ENCODE measurements around the gene SLCO2B1.

The SLCO2B1 gene

GRCh38 chr11:75219869-75220268 is 69.0 kb downstream of the SLCO2B1 start:
- no peak for DNase-seq (ENCODE audit: low read depth in 2 of 2)

DNA sequence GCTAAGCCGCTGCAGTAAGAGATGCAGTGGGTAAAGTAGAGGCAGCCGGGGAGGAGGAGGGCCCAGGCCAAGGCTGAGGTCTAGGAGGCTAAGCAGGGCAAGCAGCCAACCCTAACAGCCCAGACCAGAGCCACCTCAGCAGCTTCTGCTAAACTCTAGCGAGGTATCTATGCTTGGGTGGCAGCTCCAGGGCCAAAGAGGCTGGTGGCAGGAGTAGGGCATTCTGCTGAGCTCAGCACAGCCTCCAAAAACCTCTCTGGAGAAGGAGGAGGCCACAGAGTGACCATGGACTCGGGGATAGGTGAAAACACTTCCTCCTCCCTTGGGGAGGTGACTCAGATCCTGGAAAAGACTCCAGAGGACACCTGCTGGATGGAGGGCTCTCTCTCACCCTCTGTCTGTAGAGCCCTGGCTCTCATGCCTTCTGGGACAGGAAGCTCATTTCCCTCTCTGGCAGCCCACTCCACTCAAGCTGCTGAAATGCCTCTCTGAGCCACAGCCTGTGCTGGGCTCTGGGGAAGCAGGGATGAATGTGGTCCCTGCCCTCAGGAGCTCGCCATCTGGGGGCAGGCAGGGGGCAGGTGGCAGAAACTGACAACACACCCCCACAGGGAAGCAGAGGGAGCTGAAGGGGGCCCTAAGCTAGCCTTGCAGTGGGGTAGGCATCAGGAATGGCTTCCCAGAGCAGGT is 73.2 kb downstream of the SLCO2B1 start:
- DNase-seq (ENCODE audit: low read depth in 2 of 2): no peak

GRCh38 chr11:75225794-75226193 is 74.9 kb downstream of the SLCO2B1 start:
- DNase-seq (ENCODE audit: low read depth in 2 of 2): no peak

DNA sequence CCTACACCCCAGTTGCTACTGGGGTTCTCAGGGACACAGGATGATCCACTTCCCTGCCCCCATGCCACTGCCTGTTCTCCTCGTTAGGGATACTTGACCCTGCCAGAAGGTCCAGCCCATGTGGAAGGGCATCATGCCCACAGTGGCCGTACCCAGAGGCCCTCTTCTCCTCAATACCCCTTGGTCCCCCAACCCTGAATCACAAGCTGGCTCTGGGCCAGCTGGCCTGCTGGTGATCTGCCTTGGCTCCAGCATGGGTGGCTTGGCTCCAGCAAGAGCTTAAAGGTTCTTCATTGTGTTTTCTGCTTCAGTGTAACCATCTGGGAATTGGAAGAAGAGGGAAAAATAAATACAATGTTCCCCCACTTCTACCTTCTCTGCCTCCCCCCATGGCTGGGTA is 78.6 kb downstream of the SLCO2B1 start:
- no peak for DNase-seq (ENCODE audit: low read depth in 2 of 2)

DNA sequence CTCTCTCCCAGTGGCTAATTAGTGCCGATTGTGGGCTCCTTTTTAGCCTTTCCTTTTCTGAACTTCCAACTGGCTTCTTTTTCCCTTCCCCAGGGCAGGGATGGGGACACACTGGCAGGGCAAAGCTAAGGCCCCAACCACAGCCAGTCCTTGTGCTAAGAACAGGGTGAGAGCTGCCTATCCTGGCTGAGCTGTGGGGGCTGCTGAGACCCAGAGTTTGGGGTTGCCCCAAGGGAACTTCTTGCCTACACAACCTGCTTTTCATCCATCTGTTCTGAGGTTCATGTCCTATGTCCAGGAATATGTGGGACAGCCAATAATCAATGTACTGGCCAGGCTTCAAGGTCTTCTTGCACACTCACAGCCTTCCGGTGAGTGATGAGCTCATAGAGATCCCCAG is 79.7 kb downstream of the SLCO2B1 start:
- no peak for DNase-seq (ENCODE audit: low read depth in 2 of 2)

DNA sequence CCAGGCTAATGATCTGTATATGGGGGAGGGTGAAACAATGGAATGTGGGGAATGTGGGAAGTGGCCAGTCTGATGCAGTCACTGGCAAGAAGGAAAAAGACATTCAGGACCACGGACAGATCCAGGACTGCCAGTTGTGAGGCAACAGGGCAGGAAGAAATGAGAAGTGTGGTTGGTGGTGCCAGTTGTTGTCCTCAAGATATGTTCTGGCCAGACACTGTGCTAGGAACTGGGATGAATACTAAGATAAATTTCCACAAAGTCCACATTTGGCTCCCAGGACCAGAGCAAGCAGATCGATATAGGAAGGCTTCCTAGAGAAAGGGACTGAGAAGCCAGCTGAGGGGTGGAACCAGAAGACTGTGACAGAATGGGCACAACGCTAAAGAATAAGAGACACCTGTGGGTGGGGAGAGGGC is 82.9 kb downstream of the SLCO2B1 start:
- DNase-seq (ENCODE audit: low read depth in 2 of 2): no peak

DNA sequence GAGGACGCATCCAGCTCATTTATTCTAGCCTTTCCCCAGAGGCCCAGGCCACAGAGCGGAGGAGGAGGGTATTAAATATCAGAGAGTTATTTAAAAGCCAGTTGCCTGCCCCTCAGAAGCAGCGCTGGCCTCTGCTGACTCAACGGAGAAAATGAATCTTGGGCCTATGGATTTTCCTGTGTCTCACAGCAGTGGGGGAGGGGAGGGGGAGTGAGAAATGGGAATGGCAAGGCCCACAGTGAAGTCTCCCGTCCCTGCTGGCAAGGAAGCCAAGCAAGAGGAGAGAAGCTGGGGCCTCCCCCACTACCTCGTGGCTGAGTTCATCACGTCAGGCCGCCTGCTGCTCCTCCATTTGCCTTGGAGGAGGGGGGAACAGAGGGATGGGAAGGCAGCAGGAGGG is 85.2 kb downstream of the SLCO2B1 start:
- DNase-seq (ENCODE audit: low read depth in 2 of 2): no peak

DNA sequence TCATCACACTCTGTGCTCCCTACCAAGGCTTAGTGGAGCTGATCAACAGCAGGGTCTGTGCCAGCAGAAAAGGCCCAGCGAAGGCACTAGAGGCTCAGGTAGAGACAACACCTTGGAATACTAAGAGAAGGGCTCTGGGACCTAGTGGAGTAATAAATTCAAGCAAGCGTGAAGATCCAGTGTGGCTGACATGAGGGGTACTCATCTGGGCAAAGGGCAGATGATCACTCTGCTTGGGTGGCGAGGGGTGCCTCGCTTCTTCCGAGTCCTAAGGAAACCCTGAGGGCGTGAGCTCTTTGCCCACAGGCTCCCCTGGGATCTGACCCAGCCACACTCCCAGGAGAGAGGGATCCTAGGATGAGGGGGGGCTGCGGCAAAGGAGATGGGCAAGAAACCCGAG is 86.1 kb downstream of the SLCO2B1 start:
- DNase-seq (ENCODE audit: low read depth in 2 of 2): no peak

- DNase-seq (ENCODE audit: low read depth in 2 of 2): no peak
These were observed 87.9 kb downstream of the SLCO2B1 start for GRCh38 chr11:75238595-75239440.

- no peak for DNase-seq (ENCODE audit: low read depth in 2 of 2)
These were observed 88.8 kb downstream of the SLCO2B1 start for GRCh38 chr11:75239531-75240290.

DNA sequence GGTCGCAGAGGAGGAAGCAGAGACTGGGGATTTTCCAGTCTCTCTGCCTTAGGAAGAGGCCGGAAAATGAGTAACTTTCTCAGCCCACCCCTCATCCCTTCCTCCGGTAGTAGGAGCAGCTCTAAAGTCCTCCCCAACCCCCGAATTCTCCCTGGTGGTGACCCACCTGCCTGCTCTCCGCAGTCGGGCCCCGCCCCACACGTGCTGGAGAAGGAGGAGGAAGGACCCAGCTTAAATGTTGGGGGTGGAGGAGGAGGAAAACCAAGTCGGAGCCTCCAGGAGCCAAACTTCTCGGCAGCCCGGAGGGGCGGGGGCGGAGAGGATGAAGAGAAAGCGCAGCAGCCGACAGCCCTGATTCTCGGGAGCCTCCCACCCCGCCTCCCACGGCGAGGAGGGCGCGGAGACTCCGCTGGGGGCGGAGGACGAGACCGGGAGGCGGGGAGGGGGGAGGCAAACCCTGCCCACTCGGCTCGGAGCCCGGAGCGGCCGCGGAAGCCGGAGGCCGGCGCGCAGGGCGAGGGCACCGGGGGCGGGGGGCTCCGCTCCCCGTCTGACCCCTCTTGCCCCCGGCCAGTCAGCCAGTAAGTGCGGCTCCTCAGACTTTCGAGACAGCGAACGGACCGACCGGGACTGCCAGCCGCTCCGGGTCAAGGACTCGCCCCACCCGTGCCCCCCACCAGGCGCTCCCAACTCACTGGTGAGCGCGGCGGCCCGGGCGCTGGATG is 89.6 kb downstream of the SLCO2B1 start, which contains the start of gene TPBGL:
Gene TPBGL (plus strand): TSS at position 464 of the 725 bp plus-strand sequence. CDS start 276 bp downstream, outside the sequence.
- DNase-seq (ENCODE audit: low read depth in 2 of 2): no peak

DNA sequence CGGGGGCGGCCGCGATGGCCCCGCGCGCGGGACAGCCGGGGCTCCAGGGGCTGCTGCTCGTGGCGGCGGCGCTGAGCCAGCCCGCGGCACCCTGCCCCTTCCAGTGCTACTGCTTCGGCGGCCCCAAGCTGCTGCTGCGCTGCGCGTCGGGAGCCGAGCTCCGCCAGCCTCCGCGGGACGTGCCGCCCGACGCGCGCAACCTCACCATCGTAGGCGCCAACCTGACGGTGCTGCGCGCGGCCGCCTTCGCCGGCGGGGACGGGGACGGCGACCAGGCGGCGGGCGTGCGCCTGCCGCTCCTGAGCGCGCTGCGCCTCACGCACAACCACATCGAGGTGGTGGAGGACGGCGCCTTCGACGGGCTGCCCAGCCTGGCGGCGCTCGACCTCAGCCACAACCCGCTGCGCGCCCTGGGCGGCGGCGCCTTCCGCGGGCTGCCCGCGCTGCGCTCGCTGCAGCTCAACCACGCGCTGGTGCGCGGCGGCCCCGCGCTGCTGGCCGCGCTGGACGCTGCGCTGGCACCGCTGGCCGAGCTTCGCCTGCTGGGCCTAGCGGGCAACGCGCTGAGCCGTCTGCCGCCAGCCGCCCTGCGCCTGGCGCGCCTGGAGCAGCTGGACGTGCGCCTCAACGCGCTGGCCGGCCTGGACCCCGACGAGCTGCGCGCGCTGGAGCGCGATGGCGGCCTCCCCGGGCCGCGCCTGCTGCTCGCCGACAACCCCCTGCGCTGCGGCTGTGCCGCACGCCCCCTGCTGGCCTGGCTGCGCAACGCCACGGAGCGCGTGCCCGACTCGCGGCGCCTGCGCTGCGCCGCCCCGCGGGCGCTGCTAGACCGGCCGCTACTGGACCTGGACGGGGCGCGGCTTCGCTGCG is 90.4 kb downstream of the SLCO2B1 start:
- DNase-seq (ENCODE audit: low read depth in 2 of 2): peak; percentile 71 to 75

- DNase-seq (ENCODE audit: low read depth in 2 of 2): no peak
These were observed 91.2 kb downstream of the SLCO2B1 start for GRCh38 chr11:75241906-75242644.

- DNase-seq (ENCODE audit: low read depth in 2 of 2): no peak
These were observed 92.1 kb downstream of the SLCO2B1 start for GRCh38 chr11:75242722-75243600.

GRCh38 chr11:75244052-75244814 is 93.3 kb downstream of the SLCO2B1 start:
- no peak for DNase-seq (ENCODE audit: low read depth in 2 of 2)

DNA sequence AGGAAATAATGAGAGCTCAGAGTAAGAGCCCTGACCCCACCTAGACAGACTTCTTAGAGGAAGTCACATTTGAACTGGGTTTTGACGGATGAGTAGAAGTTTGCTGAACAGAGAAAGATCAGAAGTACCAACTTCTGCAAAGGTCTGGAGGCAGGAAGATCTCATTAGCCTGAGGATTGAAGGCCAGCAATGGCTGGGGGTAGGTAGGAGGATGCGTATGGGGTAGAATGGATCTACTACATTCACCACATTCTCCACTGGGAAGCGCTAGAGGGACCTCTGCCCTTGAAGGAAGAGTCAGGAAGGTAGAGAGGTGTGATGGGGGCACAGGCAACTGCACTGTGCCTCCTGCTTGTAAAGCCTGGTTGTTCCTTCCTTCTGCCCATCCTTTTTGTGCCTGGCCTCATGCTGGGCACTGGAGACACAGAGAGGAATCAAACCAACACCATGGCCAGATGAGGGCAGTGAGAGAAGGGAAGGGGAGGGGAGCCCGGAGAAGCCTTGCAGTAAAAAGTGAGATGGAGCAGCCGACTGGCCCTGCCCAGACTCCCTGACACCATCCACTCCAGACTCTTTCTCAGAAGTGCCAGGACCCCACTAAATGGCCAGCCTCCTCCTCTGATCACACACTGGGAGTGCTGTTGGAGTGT is 94.6 kb downstream of the SLCO2B1 start:
- no peak for DNase-seq (ENCODE audit: low read depth in 2 of 2)

- DNase-seq (ENCODE audit: low read depth in 2 of 2): no peak
These were observed 95.2 kb downstream of the SLCO2B1 start for GRCh38 chr11:75246006-75246670.

Data from stimulated activated CD8-positive, alpha-beta memory T cell treated with anti-CD3 and anti-CD28 coated beads, Interleukin-2, amount 100 ng/mL, for 1 hour (primary cell).